PC-9 (cell line): ENCODE results near the gene NFE2.

Experiments
- EZH2 ChIP-seq: fragments of 200-600 bp; sonication (generic); IDR thresholded peaks from 2 replicates; pipeline ENCODE4 v1.8.0; 2017; ENCODE audit warnings: antibody characterized with exemption, low read depth
- TF ChIP-seq, protein P1 (sequence below): fragments of 200-600 bp; sonication (generic); conservative IDR thresholded peaks from 2 replicates; pipeline ENCODE4 v1.6.1; 2017; ENCODE audit warnings: mixed run types, antibody characterized with exemption, mild to moderate bottlenecking, moderate library complexity

DNA sequence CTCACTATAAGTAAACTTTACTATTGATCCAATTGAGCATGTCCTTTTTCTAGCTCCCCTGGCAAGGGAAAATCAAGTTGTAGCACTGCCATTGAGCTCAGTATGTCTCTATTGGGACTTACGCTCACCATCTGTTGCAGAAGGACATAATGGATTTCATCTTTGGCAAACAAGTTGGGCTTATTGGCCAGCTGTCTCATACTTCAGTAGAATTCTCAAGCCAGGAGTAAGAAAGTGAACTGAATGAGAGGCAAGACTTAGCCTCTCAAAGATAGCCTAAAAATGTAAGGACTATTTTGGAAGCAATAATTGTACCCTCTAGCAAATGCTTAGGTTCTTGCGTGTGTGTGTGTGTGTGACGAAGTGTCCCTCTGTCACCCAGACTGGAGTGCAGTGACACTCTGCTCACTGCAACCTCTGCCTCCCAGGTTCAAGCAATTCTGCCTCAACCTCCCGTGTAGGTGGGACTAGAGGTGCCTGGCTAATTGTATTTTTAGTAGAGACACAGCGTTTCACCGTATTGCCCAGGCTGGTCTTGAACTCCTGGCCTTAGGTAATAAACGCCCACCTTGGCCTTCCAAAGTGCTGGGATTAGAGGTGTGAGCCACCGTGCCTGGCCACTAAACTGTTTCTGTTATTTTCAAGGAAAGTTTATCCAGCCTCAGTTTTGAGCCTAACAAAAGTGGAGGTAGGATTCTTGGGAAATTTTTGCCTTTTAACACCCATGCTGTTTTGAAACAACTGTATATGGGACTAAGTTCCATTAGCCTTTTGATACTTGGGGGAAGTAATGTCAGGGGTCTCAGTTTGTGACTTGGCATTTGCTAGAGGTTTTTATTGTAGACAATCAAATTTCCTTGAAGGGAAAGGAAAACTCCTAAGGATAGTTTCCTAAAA is 13.3 kb downstream of the NFE2 start:
- TF ChIP-seq, protein P1, sequence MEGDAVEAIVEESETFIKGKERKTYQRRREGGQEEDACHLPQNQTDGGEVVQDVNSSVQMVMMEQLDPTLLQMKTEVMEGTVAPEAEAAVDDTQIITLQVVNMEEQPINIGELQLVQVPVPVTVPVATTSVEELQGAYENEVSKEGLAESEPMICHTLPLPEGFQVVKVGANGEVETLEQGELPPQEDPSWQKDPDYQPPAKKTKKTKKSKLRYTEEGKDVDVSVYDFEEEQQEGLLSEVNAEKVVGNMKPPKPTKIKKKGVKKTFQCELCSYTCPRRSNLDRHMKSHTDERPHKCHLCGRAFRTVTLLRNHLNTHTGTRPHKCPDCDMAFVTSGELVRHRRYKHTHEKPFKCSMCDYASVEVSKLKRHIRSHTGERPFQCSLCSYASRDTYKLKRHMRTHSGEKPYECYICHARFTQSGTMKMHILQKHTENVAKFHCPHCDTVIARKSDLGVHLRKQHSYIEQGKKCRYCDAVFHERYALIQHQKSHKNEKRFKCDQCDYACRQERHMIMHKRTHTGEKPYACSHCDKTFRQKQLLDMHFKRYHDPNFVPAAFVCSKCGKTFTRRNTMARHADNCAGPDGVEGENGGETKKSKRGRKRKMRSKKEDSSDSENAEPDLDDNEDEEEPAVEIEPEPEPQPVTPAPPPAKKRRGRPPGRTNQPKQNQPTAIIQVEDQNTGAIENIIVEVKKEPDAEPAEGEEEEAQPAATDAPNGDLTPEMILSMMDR = no peak
- no peak for TF ChIP-seq EZH2
